Middle frontal gyrus (tissue), 1 donor: ENCODE data around the gene FAM83G.
"Not testable (repeated sequence)": the region's sequence is repeated elsewhere in the genome, so short reads cannot be mapped to it uniquely, and the experiment has no call there.

Experiments
- DNase-seq: peaks from one replicate; pipeline ENCODE4 v3.0.0-alpha.2; 2015; ENCODE audit warnings: low spot score; ENCODE audit errors: extremely low spot score

The FAM83G gene

GRCh38 chr17:18956021-18956420 is 48.5 kb downstream of the FAM83G start:
- DNase-seq = not testable (repeated sequence)

GRCh38 chr17:18955009-18955408 is 49.6 kb downstream of the FAM83G start:
- DNase-seq = no peak

- no peak for DNase-seq
Observed at GRCh38 chr17:18954321-18954720, 50.2 kb downstream of the FAM83G start.

GRCh38 chr17:18953231-18953728 is 51.3 kb downstream of the FAM83G start:
- DNase-seq = no peak

GRCh38 chr17:18951941-18952842 is 52.4 kb downstream of the FAM83G start, which contains the start of gene SLC5A10:
SLC5A10 (plus strand) TSS chr17:18952165; CDS start chr17:18952206, 41 bp downstream.
- DNase-seq = no peak

GRCh38 chr17:18950944-18951905 is 53.3 kb downstream of the FAM83G start:
- DNase-seq = no peak

GRCh38 chr17:18950346-18950745 is 54.2 kb downstream of the FAM83G start:
- DNase-seq = no peak

- no peak for DNase-seq
Observed at GRCh38 chr17:18949566-18949965, 55.0 kb downstream of the FAM83G start.

- no peak for DNase-seq
Observed at GRCh38 chr17:18948476-18949006, 56.0 kb downstream of the FAM83G start.

- no peak for DNase-seq
Observed at GRCh38 chr17:18947866-18948265, 56.7 kb downstream of the FAM83G start.

GRCh38 chr17:18946536-18946935 is 58.0 kb downstream of the FAM83G start:
- DNase-seq = no peak

- DNase-seq = no peak
Observed at GRCh38 chr17:18944646-18945045, 59.9 kb downstream of the FAM83G start.

- DNase-seq = no peak
Observed at GRCh38 chr17:18938692-18939023, 65.9 kb downstream of the FAM83G start.

GRCh38 chr17:18937981-18938691 is 66.4 kb downstream of the FAM83G start:
- DNase-seq = no peak

- no peak for DNase-seq
Observed at GRCh38 chr17:18933102-18934058, 71.2 kb downstream of the FAM83G start.

- DNase-seq = no peak
Observed at GRCh38 chr17:18932360-18933055, 72.1 kb downstream of the FAM83G start.

GRCh38 chr17:18928628-18929125 is 75.9 kb downstream of the FAM83G start:
- DNase-seq = no peak

GRCh38 chr17:18925187-18925586 is 79.4 kb downstream of the FAM83G start:
- DNase-seq = no peak

- DNase-seq = not testable (repeated sequence)
Observed at GRCh38 chr17:18922596-18922995, 82.0 kb downstream of the FAM83G start.
